Neural cell (in vitro differentiated cells): ENCODE results near the gene ZBTB9. TPM values are rescaled to one million over a fixed set of nuclear protein-coding genes. Genes with fewer than 3 reads are reported as not detected.

Experiments used
- H2AFZ ChIP-seq: fragments of 200-600, 300-800 bp; sonication (generic), shearing (Covaris generic); 2 replicates; pipeline ENCODE4 v1.6.0; 2014; ENCODE audit warnings: low read depth, mild to moderate bottlenecking, antibody characterized with exemption, low read length, moderate library complexity
- H3F3A ChIP-seq: fragments of 200-600 bp; shearing (Covaris generic); 2 replicates; pipeline ENCODE4 v1.6.1; 2016; ENCODE audit warnings: mild to moderate bottlenecking, moderate library complexity, mixed read lengths, antibody characterized with exemption, low read length; ENCODE audit not compliant: insufficient read depth, poor library complexity, severe bottlenecking
- H3K27ac ChIP-seq: fragments of 200-600, 300-800 bp; sonication (generic), shearing (Covaris generic); 2 replicates; pipeline ENCODE4 v1.5.1; 2014; ENCODE audit warnings: mild to moderate bottlenecking, low read length, moderate library complexity
- H3K27me3 ChIP-seq: fragments of 300-800, 200-600 bp; sonication (generic), shearing (Covaris generic); 2 replicates; pipeline ENCODE4 v1.6.0; 2014; ENCODE audit warnings: mild to moderate bottlenecking, low read depth, low read length, moderate library complexity; ENCODE audit not compliant: insufficient read depth
- H3K36me3 ChIP-seq: fragments of 300-800, 200-600 bp; sonication (generic), shearing (Covaris generic); 2 replicates; pipeline ENCODE4 v1.5.1; 2014; ENCODE audit warnings: mild to moderate bottlenecking, antibody characterized with exemption, low read length, moderate library complexity; ENCODE audit not compliant: insufficient read depth
- H3K4me2 ChIP-seq: fragments of 300-800, 200-600 bp; sonication (generic), shearing (Covaris generic); 2 replicates; pipeline ENCODE4 v1.6.0; 2014; ENCODE audit warnings: mild to moderate bottlenecking, low read length
- H3K4me3 ChIP-seq: fragments of 300-800, 200-600 bp; sonication (generic), shearing (Covaris generic); 2 replicates; pipeline ENCODE4 v1.5.1; 2014; ENCODE audit warnings: mild to moderate bottlenecking, low read length, moderate library complexity
- H3K79me2 ChIP-seq: fragments of 200-600 bp; shearing (Covaris generic); replicated peaks from 2 replicates; pipeline ENCODE4 v1.6.0; 2014; ENCODE audit warnings: mild to moderate bottlenecking, low read length, moderate library complexity; ENCODE audit not compliant: insufficient read depth
- H3K9ac ChIP-seq: fragments of 300-800, 200-600 bp; sonication (generic), shearing (Covaris generic); 2 replicates; pipeline ENCODE4 v1.6.1; 2016; ENCODE audit warnings: mild to moderate bottlenecking, low read length, mixed read lengths
- H3K9me2 ChIP-seq: fragments of 200-600 bp; shearing (Covaris generic); 2 replicates; pipeline ENCODE4 v1.6.1; 2016; ENCODE audit warnings: mild to moderate bottlenecking, low read length, mixed read lengths; ENCODE audit not compliant: insufficient read depth
- H3K9me3 ChIP-seq: fragments of 200-600, 300-800 bp; sonication (generic), shearing (Covaris generic); 2 replicates; pipeline ENCODE4 v1.6.1; 2016; ENCODE audit warnings: mild to moderate bottlenecking, mixed run types, low read length, moderate library complexity, mixed read lengths
- H4K20me1 ChIP-seq: fragments of 200-600 bp; shearing (Covaris generic); 2 replicates; pipeline ENCODE4 v1.6.1; 2016; ENCODE audit warnings: mild to moderate bottlenecking, mixed run types; ENCODE audit not compliant: insufficient read depth
- EP300 ChIP-seq: fragments of 450-650 bp; conservative IDR thresholded peaks from 2 replicates; pipeline ENCODE4 v1.6.1; 2014; ENCODE audit warnings: antibody characterized with exemption, mild to moderate bottlenecking, moderate library complexity; ENCODE audit not compliant: poor library complexity, severe bottlenecking
- EZH2 ChIP-seq: fragments of 200-600, 300-800 bp; shearing (Covaris generic), sonication (generic); IDR thresholded peaks from 2 replicates; pipeline ENCODE4 v1.6.1; 2014; ENCODE audit warnings: antibody characterized with exemption, low read length, borderline replicate concordance, mild to moderate bottlenecking; ENCODE audit not compliant: insufficient read depth, poor library complexity, severe bottlenecking
- MXI1 ChIP-seq: fragments of 450-650 bp; conservative IDR thresholded peaks from 2 replicates; pipeline ENCODE4 v1.6.1; 2014; ENCODE audit warnings: antibody characterized with exemption, mild to moderate bottlenecking; ENCODE audit not compliant: poor library complexity, severe bottlenecking
- POLR2AphosphoS5 ChIP-seq: IDR thresholded peaks from 2 replicates; pipeline ENCODE4 v1.6.1; 2012
- RAD21 ChIP-seq: fragments of 450-650 bp; conservative IDR thresholded peaks from 2 replicates; pipeline ENCODE4 v1.6.1; 2014; ENCODE audit warnings: antibody characterized with exemption, mild to moderate bottlenecking, moderate library complexity
- SMC3 ChIP-seq: fragments of 450-650 bp; conservative IDR thresholded peaks from 2 replicates; pipeline ENCODE4 v1.6.1; 2014; ENCODE audit warnings: antibody characterized with exemption, mild to moderate bottlenecking, moderate library complexity; ENCODE audit not compliant: poor library complexity
- TAF1 ChIP-seq: IDR thresholded peaks from 2 replicates; pipeline ENCODE4 v1.6.1; 2012; ENCODE audit warnings: low read depth
- polyA plus RNA-seq: library from polyadenylated mRNA; depleted of rRNA; stranded (reverse); fragments of >200 nt; gene quantifications from 2 replicates; pipeline ENCODE4 v1.2.3, GENCODE V29; 2014
- TF ChIP-seq, protein P1 (sequence below): IDR thresholded peaks from 2 replicates; pipeline ENCODE4 v1.6.1; 2012; ENCODE audit warnings: borderline replicate concordance
- TF ChIP-seq, protein P2 (sequence below): fragments of 450-650 bp; IDR thresholded peaks from 2 replicates; pipeline ENCODE4 v1.5.1; 2014; ENCODE audit warnings: antibody characterized with exemption, mild to moderate bottlenecking, moderate library complexity; ENCODE audit not compliant: poor library complexity, severe bottlenecking

The ZBTB9 gene
- polyA plus RNA-seq, 1 donor from 2014 or later = 7.7 TPM

DNA sequence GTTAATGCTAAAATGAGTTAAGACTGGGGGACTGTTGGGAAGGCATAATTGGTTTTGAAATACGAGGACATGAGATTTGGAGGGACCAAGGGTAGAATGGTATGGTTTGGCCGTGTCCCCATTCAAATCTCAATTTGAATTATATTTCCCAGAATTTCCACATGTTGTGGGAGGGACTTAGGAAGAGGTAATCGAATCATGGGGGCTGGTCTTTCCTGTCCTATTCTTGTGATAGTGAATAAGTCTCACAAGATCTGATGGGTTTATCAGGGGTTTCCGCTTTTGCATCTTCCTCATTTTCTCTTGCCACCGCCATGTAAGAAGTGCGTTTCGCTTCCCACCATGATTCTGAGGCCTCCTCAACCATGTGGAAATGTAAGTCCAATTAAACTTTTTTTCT, 12.7 kb downstream of the ZBTB9 start:
- Histone ChIP-seq H3K27ac (no peak overlapping the region), H3K9ac (no peak overlapping the region), H3K79me2 (no peaks in the 10 kb centered on the region), H3K36me3 (no peaks in the 10 kb centered on the region), H3K4me2 (no peak overlapping the region), H3K9me2 (no peaks in the 10 kb centered on the region), H3K9me3 (no peaks in the 10 kb centered on the region), H3K4me3 (no peak overlapping the region), H2AFZ (no peak overlapping the region), H4K20me1 (no peaks in the 10 kb centered on the region), H3K27me3 (no peaks in the 10 kb centered on the region), H3F3A (no peaks in the 10 kb centered on the region)
- TF ChIP-seq POLR2AphosphoS5 = no peak
- TF ChIP-seq EZH2 = no peak
- no peak for TF ChIP-seq MXI1
- TF ChIP-seq SMC3 = no peak
- TF ChIP-seq, protein P1, sequence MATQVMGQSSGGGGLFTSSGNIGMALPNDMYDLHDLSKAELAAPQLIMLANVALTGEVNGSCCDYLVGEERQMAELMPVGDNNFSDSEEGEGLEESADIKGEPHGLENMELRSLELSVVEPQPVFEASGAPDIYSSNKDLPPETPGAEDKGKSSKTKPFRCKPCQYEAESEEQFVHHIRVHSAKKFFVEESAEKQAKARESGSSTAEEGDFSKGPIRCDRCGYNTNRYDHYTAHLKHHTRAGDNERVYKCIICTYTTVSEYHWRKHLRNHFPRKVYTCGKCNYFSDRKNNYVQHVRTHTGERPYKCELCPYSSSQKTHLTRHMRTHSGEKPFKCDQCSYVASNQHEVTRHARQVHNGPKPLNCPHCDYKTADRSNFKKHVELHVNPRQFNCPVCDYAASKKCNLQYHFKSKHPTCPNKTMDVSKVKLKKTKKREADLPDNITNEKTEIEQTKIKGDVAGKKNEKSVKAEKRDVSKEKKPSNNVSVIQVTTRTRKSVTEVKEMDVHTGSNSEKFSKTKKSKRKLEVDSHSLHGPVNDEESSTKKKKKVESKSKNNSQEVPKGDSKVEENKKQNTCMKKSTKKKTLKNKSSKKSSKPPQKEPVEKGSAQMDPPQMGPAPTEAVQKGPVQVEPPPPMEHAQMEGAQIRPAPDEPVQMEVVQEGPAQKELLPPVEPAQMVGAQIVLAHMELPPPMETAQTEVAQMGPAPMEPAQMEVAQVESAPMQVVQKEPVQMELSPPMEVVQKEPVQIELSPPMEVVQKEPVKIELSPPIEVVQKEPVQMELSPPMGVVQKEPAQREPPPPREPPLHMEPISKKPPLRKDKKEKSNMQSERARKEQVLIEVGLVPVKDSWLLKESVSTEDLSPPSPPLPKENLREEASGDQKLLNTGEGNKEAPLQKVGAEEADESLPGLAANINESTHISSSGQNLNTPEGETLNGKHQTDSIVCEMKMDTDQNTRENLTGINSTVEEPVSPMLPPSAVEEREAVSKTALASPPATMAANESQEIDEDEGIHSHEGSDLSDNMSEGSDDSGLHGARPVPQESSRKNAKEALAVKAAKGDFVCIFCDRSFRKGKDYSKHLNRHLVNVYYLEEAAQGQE = no peak

DNA sequence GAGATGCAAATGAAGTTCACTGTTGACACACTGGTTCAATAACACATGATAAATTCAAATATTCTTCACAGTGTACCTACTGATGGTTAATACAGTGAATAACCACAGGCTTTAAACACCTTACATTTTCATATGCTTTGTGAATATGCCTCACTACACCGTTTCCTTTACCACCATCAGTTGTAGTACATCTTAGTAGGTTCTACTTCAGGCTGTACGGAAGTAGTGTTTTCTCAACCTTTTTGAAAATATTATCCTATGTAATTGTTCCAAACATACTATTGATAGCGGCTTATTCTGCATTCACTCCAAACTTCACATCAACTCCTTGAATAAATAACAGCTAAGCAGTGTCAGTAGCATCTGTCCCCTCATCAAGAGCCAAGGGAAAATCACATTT, 15.3 kb downstream of the ZBTB9 start:
- no peak overlapping the region for H3K9ac ChIP-seq
- H3K27ac ChIP-seq = no peak overlapping the region
- no peaks in the 10 kb centered on the region for H3K9me2 ChIP-seq
- TF ChIP-seq SMC3 = no peak
- no peak for TF ChIP-seq EZH2
- TF ChIP-seq, protein P1 = no peak
- no peak for TF ChIP-seq RAD21
- TF ChIP-seq, protein P2, sequence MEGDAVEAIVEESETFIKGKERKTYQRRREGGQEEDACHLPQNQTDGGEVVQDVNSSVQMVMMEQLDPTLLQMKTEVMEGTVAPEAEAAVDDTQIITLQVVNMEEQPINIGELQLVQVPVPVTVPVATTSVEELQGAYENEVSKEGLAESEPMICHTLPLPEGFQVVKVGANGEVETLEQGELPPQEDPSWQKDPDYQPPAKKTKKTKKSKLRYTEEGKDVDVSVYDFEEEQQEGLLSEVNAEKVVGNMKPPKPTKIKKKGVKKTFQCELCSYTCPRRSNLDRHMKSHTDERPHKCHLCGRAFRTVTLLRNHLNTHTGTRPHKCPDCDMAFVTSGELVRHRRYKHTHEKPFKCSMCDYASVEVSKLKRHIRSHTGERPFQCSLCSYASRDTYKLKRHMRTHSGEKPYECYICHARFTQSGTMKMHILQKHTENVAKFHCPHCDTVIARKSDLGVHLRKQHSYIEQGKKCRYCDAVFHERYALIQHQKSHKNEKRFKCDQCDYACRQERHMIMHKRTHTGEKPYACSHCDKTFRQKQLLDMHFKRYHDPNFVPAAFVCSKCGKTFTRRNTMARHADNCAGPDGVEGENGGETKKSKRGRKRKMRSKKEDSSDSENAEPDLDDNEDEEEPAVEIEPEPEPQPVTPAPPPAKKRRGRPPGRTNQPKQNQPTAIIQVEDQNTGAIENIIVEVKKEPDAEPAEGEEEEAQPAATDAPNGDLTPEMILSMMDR = no peak
- no peak for TF ChIP-seq MXI1
- no peak for TF ChIP-seq TAF1
- no peak for TF ChIP-seq POLR2AphosphoS5
- no peak for TF ChIP-seq EP300
- no peaks in the 10 kb centered on the region for H3F3A ChIP-seq
- H2AFZ ChIP-seq = no peak overlapping the region
- no peaks in the 10 kb centered on the region for H3K27me3 ChIP-seq
- no peak overlapping the region for H3K4me2 ChIP-seq
- no peaks in the 10 kb centered on the region for H3K79me2 ChIP-seq
- H3K9me3 ChIP-seq = no peaks in the 10 kb centered on the region
- H4K20me1 ChIP-seq = no peaks in the 10 kb centered on the region
- no peak overlapping the region for H3K4me3 ChIP-seq
- H3K36me3 ChIP-seq = no peaks in the 10 kb centered on the region
